ENCODE results near the gene AQP9.
"Not testable (repeated sequence)": the region's sequence is repeated elsewhere in the genome, so short reads cannot be mapped to it uniquely, and the experiment has no call there.

The AQP9 gene, protein sequence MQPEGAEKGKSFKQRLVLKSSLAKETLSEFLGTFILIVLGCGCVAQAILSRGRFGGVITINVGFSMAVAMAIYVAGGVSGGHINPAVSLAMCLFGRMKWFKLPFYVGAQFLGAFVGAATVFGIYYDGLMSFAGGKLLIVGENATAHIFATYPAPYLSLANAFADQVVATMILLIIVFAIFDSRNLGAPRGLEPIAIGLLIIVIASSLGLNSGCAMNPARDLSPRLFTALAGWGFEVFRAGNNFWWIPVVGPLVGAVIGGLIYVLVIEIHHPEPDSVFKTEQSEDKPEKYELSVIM

DNA sequence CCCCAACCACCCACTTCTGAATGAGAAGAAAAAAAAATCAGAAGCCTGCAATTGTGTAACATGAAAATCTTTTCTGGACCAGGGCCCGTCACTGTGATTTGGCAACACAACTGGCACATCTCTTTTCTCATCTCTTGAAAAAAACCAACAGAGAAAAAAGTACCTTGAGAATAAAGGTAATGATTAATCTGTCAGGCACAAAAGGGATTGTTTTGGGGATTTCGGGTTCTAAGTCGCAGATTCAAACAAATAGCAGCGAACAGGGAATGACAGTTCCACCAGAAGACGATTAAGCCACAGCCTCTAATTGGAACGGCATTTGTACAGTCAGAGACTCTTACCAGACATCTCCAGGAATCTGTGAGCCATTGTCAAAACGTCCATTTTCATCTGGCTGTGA is at the start of gene AQP9:
Gene AQP9 (plus strand): TSS at position 276 of the 400 bp plus-strand sequence. CDS start 185 bp downstream, outside the sequence.
- DNase-seq: peak; percentile 24

DNA sequence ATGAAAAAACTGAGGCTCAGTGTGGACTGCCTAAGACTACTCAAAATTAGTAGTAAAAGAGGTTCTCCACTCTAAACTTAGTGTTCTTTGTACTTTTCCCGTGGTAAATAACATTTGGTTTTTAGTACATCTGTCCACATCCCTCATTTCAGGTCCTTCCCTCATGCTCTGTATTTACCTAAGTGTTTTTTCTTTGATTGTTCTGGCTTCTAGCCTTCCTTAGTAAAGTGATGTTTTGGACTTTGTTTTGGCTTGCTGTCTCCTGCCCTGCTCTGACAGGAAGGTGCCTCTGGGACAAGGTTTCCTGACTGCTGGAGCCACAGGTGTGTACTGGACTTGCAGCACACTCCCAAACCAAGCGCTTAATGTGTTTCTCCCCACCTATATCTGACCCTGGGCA is 42.8 kb upstream of the AQP9 start:
- no peak for DNase-seq

DNA sequence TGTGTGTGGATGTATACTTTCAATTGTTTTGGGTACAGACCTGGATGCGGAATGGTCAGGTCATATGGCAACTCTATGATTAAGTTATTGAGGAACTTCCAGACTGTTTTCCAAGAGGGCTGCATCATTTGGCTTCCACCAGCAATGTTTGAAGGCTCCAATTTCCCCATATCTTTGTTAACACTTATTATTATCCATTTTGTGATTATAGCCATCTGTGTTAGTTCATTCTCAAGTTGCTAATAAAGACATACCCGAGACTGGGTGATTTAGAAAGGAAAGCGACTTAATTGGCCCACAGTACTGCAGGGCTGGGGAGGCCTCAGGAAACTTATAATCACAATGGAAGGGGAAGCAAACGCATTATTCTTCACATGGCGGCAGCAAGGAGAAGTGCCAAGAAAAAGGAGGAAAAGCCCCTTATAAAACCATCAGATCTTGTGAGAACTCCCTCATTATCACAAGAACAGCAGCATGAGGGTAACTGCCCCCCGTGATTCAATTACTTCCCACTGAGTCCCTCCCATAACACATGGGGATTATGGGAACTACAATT is 41.6 kb upstream of the AQP9 start:
- DNase-seq: no peak

DNA sequence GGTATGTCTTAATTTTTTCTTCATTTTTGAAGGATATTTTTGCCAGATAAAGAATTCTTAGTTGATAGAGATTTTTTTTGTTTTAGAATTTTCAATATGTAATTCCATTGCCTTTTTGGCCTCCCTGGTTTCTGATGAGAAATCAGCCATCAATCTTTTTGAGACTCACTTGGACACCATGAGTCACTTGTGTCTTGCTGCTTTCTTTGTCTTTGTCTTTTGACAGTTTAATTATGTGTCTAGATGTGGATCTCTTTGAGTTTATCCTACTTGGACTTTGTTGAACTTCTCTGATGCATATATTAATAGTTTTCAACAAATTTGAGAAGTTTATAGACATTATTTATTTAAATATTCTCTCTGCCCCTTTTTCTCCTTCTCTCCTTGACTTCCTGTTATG is 34.7 kb upstream of the AQP9 start:
- no peak for DNase-seq

DNA sequence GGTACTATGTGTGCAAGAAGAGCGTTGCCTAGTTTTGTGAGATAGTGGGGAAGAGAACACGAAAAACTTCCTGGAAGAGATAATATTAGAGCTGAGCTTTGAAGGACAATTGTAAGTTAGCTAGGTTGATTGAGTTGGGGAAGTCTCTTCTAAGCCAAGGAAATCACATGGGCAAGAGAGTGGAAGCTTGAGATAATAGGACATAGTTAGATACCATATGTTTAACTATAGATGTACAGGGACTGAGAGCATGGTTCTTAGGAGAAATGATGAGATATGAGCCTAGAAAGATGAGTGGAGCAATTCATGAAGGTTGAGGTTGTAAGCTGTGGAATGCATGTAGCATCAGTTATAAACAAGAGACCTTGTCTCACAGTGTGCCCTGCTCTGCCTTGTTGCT is 30.1 kb upstream of the AQP9 start:
- DNase-seq: no peak

DNA sequence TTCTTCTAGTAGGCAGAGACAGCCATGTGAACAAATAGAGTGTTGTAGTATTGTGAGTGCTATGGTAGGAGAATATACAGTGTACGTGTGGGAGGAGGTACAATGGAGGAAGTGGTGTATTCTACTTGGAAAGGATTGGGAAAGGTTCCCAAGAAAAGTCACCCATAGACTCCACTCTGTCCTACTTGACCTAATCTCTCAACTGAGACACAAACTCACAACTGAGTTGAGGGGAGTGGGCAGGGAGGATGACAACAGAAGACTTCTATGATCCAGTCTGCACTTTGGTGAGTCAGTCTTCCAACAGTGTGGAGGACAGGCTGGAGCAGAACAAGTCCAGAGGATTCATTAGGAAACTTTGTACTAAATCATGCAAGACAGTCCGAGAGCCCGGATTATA is 28.8 kb upstream of the AQP9 start:
- no peak for DNase-seq

DNA sequence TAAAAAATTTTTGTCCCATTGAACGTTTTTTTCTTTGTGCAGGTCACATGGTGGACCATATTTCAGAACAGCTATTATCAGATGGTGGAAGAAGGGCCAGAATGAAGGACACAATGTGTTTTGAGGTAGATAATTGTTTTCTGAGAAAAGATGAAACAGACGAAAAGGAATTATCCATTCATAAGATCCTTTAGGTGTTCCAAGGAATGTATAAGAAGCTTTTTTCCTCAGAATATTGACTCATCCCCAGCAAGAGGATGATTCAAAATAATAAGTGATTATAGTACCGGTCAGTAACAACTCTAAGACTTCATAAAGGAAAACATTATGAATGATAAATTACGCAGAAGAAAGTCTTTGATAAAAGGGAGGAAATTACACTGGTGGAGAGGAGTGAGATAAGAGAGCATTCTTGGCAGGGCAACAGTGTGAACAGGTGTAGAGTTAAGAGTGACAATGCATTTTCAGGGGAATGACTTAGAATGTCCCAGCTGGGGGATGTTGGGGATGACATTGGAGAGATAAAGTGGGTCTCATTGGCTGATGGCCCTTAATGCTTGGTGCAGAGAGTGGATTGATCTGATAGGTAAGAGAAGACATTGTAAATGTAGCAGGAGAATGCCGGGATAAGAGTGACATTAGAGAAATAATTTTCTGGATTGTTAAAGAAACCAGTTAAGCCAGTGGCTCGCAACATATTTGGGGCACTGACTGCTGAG is 27.0 kb upstream of the AQP9 start:
- no peak for DNase-seq

DNA sequence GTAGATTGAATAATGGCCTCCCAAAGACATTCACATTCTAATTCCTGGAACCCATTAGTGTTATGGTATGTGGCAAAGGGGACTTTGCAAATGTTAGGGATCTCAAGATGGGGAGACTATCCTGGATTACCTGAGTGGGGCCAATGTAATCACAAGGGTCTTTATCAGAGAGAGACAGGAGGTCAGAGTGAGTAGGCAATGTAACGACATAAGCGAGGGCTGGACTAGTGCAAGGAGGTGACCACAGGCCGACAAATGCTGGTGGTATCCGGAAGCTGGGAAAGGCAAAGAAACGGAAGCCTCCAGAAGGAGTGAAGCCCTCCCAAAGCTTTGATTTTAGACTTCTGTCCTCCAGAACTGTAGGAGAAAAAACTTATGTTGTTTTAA is 26.5 kb upstream of the AQP9 start:
- DNase-seq: no peak

DNA sequence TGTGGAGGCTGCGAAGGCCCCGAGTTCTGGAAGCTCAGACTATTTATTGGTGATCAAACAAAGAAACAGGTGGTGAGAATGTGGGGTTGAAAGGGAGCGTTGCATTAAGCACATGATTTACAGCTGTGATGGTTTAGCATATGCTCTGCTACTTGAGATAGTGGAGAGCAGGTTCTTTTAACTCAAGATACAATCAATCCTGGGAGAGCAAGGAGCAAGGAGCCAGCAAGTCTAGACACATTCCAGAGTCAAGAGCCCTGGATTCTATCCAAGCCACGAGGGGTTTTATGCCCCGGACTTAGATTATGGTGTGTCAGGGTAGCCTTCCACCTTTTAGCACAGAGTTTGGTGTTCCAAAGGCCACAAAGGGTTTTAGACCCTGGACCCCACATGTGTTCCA is 24.8 kb upstream of the AQP9 start:
- not testable (repeated sequence) for DNase-seq

DNA sequence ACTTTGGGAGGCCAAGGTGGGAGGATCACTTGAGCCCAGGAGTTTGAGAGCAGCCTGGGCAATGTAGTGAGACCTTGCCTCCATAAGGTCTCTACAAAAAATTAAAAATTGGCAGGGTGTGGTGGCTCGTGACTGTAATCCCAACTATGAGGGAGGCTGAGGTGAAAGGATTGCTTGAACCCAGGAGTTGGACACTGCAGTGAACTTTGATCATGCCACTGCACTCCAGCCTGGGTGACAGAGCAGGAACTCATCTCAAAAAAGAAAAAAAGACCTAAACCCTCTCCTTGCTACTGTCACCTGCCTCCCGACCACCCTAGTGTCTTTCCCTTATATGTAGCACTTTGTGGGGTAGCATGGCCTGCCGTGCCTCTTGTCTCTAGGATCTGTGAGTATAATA is 23.8 kb upstream of the AQP9 start:
- no peak for DNase-seq

DNA sequence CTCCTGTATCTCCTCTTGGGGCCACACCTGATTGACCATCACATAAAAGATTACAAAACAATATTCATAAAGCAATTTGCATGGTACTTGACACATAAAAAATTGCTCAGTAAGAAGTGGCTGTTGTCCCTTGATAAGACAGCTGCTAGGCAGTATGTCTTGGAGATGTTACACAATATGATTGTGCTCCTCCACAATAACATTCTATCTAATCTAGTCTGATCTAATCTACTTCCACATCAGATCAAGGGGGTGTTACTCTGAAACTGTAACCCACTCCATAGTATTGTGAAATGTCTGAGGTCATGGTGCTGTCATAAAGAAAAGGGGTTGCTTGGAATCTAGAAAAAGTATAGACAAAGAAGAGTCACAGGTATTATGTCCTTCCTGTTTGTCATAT is 23.4 kb upstream of the AQP9 start:
- DNase-seq: no peak

DNA sequence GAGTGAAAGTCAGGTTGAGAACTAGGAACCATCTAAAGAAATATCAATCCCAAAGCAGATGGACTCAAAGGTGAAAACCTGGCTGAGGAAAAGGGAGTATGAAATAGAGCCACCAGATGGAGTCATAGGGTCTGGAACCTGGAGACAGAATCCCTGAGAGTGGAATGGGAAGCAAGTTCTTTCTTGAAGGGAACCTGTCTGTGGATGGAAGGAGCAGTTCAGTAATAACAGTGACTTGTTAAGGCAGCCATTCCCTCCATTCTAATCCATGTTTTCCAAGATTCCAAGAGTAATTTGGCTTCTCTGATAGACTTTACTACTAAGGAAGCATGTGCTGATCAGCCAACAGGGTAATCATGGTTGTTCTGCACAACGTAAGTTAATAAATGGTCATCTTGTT is 22.5 kb upstream of the AQP9 start:
- no peak for DNase-seq

DNA sequence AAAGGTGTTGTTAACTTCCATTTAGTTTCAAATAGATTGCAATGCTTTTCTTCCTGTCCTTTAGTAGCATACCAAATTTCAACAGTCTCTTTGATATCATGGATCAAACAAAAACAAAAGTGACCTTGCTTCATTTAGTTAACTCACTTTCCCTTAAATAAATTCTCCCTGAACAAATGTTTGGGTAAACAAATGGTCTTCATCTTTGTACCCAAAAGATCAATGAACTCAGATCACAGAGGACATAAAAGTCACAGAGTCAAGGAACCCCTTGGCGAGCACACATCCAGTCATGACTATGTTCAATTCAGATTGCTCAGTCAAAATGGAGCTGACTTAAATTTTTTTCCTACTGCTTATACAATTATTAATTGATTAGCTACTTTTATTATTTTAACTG is 20.6 kb upstream of the AQP9 start:
- no peak for DNase-seq

DNA sequence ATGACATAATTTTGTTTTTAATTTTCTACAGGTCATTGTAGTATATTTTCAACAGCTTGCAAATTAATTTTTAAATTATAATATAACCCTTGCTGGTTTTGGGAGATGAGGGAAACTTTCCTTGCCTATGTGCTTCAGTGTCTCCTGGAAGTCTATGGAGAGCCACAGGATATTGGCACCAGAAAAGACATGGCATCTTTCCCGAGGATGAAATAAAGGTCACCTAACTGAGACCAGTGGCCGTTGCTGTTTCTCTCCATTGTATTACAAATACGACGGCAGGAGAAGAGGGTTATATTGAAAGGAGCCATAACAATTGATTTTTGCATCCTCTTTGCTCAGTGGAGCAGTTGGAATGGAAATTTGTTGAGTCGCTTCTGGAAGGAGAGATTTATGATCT is 19.9 kb upstream of the AQP9 start:
- no peak for DNase-seq

DNA sequence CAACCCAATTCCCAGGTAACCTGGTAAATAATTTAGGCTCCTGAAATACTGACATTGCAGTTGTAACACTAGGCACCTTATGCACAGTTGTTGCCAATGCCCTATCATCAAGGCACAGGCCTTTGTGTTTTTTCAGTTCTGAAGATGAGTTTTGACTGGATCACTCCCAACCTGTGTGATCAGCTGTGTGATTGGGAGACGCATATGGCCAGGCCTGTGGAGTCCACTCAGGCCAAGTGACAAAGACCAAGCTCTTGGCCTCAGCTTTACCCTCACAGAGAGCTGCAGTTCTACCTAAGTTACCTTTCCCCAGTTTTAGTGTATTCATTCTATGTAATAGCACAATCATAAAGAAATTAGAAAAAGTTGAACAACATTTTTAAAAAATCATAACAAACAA is 19.2 kb upstream of the AQP9 start:
- DNase-seq: no peak

DNA sequence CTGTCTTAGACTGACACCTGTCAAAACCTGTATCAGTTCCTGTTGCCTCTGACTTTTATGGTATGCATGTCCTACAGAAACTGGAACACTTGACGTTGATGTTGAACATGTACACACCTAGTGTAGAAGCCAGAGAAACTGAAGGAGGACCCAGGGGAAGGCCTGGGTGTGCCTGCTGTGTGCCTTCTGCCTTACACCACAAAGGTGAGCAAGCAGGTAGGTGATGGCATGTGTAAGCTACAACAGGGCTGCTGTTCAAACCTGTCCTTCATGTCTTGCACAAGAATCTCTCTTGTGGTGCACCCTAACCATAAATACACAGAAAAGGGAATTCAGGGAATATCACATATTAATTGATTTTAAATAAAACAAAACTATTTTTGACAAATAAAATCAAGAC is 13.6 kb upstream of the AQP9 start:
- DNase-seq: no peak

DNA sequence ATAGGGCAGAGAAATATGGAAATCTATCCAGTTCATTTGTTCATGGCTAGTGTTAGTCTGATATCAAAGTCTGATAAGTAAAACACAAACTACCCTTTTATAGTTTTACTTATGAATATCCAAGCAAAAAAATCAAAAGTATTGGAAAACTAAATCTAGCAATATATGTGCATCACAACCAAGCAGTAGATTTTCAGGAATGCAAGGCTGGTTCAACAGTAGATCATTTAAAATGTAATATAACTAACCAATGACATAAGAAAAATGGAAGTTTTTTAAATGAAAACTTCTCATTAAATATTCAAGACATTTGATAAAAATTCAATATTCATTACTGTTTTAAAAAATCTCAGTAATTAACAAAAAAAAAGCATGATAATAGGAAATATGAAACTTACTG is 12.8 kb upstream of the AQP9 start:
- DNase-seq: no peak

DNA sequence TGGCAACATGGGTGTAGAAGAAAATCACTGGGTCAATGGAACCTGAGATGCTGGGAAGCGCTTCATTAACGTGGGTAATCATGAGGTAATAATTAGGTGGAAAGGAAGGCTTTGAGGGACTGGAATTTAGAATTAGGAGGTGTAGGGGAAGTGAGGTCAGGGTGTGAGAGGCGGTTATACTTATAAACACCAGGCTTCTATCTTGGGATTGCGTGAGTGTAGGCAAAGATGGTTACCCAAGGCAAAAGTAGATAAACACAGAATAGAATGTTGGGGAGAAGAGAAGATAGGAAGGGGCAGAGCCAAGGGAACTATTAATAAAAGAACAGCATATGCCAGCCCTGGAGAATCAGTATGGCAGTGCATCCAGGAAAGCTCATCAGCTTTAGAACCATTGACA is 3.3 kb upstream of the AQP9 start:
- no peak for DNase-seq

DNA sequence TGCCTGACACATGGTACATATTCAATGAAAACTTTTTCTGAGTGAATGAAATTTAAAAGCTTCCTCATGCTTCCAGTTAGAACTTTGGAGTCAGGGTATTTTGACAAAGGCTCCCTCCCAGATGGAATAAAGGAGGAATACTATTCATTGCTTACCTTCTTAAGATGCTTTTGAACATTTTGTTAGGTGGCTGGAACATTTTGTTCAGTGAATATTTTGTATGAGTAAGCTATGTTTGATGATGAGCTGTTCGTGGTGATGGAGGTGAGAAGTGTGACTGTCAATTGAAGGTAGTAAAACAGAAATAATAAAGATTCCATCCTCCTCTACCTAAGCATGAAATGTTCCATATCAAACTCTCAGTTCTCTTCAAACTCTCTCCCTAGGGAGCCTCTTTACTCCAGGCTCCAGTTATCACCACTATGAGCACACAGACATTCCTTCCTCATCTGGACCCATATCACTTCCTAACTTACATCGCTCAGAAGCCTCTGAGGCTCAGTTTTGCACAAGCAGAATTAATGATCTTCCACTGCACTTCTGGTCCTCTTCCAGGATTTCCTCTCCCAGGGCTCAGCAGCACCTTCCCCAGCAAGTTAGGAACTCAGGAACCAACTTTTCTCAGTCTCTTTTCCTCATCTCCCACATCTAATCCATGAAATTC is 2.5 kb upstream of the AQP9 start:
- DNase-seq: no peak

DNA sequence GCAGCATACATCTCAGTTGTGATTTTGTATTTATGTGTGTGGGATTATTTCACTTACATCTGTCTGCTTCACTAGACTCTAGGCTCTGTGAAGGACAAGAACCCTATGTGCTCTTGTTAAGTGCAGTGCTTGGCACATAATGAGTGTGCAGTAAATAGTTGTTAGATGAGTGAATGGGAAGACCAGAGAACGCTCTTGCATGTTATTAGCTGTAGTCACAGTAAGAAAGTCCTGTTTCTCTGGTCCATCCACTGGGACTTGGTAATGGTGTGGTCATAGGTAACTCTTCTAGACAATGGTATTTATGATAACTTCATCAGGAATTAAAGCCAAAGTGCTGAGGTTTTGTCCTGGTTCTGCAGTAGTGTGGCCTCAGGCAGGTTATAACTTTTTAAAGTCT is 1.4 kb upstream of the AQP9 start:
- no peak for DNase-seq

DNA sequence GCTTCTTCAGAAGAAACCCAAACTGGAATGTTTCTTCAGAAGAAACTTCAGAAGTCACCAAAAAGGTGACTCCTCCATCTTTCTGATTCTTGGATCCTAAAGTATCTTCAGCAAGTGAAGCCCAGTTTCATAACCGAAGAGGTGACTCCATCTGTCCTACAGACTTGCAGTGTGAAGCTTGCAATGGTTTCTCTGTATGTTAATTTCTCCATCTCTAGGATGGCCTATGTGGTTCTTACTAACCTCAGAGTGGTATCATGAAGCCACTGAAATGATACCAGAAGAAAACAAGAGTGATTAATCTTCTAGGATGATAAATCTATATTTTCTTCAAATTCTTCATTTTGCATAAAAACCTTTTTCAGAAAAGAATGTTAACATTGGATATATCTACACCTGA is 495 bp upstream of the AQP9 start:
- no peak for DNase-seq

DNA sequence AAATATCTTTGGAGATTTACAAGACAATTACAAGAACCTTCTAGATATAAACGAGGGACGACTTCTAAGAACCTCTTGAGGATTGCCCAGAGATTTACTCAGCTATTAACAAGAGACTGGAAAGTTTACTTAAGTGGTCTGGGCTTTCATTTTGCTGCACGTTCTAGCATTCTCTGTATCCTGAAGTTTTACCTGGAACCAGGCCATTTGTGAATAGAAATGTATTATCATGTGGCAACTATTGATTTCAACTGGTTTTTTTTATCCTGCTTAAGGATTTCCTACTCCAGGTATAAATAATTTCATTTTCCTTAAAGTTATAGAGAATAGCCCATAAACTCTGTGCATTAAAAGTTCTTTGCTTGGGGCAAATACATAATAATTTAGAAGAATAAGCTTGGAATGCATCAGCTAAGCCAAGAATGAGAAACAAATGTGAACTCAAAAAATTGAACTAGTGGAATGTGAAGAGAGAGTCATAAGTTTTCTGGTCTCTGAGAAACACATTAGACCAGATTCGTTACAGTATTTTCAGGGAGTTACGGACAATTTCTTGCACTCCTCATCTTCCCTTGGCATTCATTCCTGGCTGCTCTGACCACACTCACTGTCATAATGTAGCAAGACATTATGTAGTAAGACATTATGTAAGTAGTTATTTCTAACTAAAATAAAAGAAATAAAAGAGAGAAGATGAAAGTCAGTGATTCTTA is 1.3 kb downstream of the AQP9 start:
- no peak for DNase-seq

DNA sequence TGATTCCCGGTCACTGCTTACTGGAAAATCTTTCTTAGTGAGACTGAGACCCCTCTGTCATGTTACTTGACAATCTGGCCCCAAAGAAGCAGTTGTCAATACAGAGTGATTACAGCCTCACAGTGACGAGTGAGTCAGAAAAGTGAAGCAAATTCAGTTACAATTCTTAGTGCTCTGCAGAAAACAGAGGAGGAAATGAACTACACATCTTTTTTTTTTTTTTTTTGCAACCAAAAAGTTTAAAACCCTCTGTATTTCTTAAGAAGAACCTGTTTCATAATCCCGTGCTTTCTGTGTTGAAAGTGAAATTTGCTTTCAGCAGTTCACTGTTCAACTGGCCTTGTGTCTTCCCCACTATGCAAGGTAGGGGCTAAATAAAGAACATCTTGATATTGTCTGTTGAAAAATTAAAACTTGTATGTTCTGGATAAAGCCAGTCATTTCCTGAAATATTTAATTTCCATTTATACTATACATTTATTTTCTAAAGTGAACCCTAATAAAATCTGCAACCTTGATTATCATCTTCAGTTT is 1.9 kb downstream of the AQP9 start:
- DNase-seq: peak; percentile 7

All from CD4-positive, alpha-beta T cell treated with Interferon gamma for 1 hour (primary cell).